Ovary (tissue), 9 donors: ENCODE measurements around the gene SLC4A1. TPM values are rescaled to one million over a fixed set of nuclear protein-coding genes. Genes with fewer than 3 reads are reported as not detected.

Experiments
- DNase-seq, 5 donors: peaks; one replicate each; pipeline ENCODE4 v3.0.0-alpha.2; 2019 to 2020
- H3K27ac ChIP-seq, 2 donors: fragments of 200-600 bp; one replicate each; pipeline versions ENCODE4 v1.5.1 to v1.8.0; 2019 to 2022
- H3K27me3 ChIP-seq: fragments of 200-600 bp; one replicate; pipeline ENCODE4 v1.8.0; 2022
- H3K36me3 ChIP-seq: fragments of 200-600 bp; sonication (generic); one replicate; pipeline ENCODE4 v1.5.1; 2019
- H3K4me1 ChIP-seq: one replicate; pipeline ENCODE4 v1.8.1; 2013; ENCODE audit warnings: mild to moderate bottlenecking, moderate library complexity; ENCODE audit not compliant: insufficient read depth
- H3K4me3 ChIP-seq: fragments of 200-600 bp; sonication (generic); one replicate; pipeline ENCODE4 v1.5.1; 2017
- H3K9me3 ChIP-seq, 2 donors: fragments of 200-600 bp in 1 of 2; sonication (generic) in 1 of 2; one replicate each; pipeline versions ENCODE4 v1.5.1 to v1.8.1; 2013 to 2019; ENCODE audit warnings: mild to moderate bottlenecking in 1 of 2, moderate library complexity in 1 of 2
- EP300 ChIP-seq: sonication (generic); formaldehyde crosslinking; IDR thresholded peaks from one replicate; pipeline ENCODE4 v1.6.1; 2017; ENCODE audit warnings: antibody characterized with exemption
- POLR2A ChIP-seq: fragments of 450-650 bp; IDR thresholded peaks from one replicate; pipeline ENCODE4 v1.6.1; 2017; ENCODE audit warnings: antibody characterized with exemption, mild to moderate bottlenecking, moderate library complexity
- WGBS, 3 donors: extraction: QIAGEN DNeasy Blood & Tissue Kit in 1 of 3; methylation state at CpG; one replicate each; pipeline versions ENCODE4 v1.1.5 to v1.1.7; 2013 to 2017; 5-methylcytosine and 5-hydroxymethylcytosine counted together
- intact Hi-C, 4 donors: fragments of 100-400 bp; cut with DNase I; formaldehyde crosslinking; loops; one replicate each; pipeline versions ENCODE4 v1.11.0 to v1.15.1; 2022 to 2023
- polyA plus RNA-seq, 2 donors: library from polyadenylated mRNA; stranded (reverse); fragments of 200-250 nt in 1 of 2; fragments of 350-450 nt in 1 of 2; fragmentation: Illumina TruSeq in 1 of 2; extraction: RNeasy Lipid Tissue Mini Kit (QIAGEN cat#74804) in 1 of 2; gene quantifications; one replicate each; pipeline ENCODE4 v1.2.3, GENCODE V29; 2013 to 2014
- total RNA-seq, 7 donors: library from RNA; depleted of rRNA in 2 of 7; stranded (reverse); fragments of >200 nt in 2 of 7; fragmentation: NEBNext Ultra II Directional in 3 of 7; extraction: Animal tissue kit (Norgen Biotek cat#: 25700) in 3 of 7; gene quantifications; one replicate each; pipeline versions ENCODE4 v1.1.0 to v1.2.4, GENCODE V29; 2016 to 2023
- TF ChIP-seq, protein P1 (sequence below), 3 donors: fragments of 450-650 bp in 2 of 3; fragments of 200-600 bp in 1 of 3; IDR thresholded peaks; one replicate each; pipeline versions ENCODE4 v1.5.1 to v1.8.0; 2016 to 2022; ENCODE audit warnings: antibody characterized with exemption in 3 of 3, mild to moderate bottlenecking in 1 of 3
- donor health status: DM: no; HTN: no; CAD: no; lungs with moderate emphysema.
- donor health status: DM: no; HTN: no; CAD: no.
- donor health status: Bipolar disorder and iron deficiency.
- donor health status: DM: yes; HTN: yes; CAD: no.
- donor health status: DM: no; HTN: no; CAD: no.
- donor health status: DM: yes; HTN: yes; CAD: no.

Gene SLC4A1
- total and polyA plus RNA-seq, 9 donors = 0.08 to 3.2 (median 0.35) TPM; not detected in 5

DNA sequence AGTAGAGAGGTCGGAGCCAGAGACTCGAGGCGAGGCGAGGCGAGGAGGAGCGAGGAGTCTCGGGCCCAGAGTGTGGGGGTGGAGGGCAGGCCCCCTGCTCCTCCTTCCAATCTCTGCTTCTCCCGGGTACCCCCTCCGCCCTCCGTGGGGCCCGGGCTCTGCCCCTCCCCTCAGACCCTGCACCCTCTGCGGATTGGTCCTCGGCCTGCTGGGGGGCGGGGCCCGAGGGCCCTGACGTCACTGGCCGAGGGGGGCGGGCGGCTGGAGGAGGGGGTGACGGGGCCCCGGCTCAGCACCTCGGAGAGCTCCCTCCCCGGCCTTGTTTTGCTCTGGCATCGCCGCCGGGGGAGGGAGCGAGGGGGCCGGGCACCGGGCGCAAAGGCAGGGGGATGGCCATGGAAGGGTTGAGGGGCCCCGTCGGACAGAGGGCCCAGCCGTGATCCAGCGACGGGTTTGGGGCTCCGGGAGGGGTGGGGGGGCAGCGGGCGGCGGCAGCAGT lies 40.4 kb upstream of the SLC4A1 start, which contains the start of gene RUNDC3A:
Gene RUNDC3A, plus strand, starts transcription at position 282 of the 499 bp plus-strand sequence. CDS start 232 bp downstream, outside the sequence.
- 0 to 1% (median 1%) methylated on average over 26 to 39 of the region's 39 CpGs for WGBS, 3 donors
- Histone ChIP-seq H3K36me3 (no peaks in the 10 kb centered on the region), H3K27me3 (no peaks in the 10 kb centered on the region), H3K9me3 (no peaks in the 10 kb centered on the region), H3K4me3 (peak within 1 kb of the TSS; percentile 23), H3K27ac (peak within 1 kb of the TSS; percentile 39 to 51), H3K4me1 (peaks cover 6% of the 10 kb centered on the region)
- no peak for TF ChIP-seq POLR2A
- TF ChIP-seq, protein P1, sequence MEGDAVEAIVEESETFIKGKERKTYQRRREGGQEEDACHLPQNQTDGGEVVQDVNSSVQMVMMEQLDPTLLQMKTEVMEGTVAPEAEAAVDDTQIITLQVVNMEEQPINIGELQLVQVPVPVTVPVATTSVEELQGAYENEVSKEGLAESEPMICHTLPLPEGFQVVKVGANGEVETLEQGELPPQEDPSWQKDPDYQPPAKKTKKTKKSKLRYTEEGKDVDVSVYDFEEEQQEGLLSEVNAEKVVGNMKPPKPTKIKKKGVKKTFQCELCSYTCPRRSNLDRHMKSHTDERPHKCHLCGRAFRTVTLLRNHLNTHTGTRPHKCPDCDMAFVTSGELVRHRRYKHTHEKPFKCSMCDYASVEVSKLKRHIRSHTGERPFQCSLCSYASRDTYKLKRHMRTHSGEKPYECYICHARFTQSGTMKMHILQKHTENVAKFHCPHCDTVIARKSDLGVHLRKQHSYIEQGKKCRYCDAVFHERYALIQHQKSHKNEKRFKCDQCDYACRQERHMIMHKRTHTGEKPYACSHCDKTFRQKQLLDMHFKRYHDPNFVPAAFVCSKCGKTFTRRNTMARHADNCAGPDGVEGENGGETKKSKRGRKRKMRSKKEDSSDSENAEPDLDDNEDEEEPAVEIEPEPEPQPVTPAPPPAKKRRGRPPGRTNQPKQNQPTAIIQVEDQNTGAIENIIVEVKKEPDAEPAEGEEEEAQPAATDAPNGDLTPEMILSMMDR (IDR thresholded peaks at IDR 0.05) = no peak
- no peak for TF ChIP-seq EP300
- intact Hi-C loops = loop anchor here in 1 of 4 donors (5.0 kb wide), 1 partner anchor 86 kb away; no protein-coding TSS in a partner anchor
- peak; percentile 88 to 97 (median 94) for DNase-seq

DNA sequence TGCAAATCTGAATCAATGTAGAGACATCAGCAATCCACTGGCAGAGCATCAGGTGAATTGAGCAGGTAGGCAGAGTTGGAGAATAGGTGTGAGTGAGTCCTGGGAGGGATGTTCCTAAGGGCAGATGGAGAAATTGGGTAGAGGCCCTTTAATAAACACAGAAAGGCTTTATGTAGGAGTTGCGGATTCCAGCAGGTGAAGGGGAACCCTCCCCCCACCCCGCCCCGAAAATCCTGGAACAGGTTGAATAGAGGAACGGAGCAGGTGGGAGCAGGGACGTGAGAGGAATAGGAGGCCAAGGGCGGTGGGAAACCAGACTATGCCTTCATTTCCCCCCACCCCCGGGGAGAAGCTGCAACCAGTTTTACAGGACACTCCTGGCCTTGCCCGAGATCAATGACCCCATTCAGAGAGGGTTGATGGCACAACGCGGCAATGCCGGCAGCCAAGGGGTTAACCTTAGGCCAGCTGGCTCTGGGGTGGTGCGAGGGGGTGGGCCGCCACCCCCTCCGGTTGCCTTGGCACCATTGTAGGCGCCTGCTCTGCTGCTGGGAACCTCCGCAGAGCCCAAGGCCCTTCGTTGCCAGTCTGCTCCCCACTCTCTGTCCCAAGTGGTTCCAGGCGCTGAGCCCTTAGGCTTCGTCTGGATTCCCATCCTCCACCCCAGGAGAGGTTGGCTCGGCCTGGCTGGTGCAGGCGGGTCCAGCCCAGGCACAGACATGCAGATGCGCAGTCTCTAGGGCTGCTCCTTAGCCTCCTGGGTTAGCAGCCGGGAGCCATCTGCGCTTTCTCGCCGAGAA lies 39.7 kb upstream of the SLC4A1 start:
- Histone ChIP-seq H3K27ac (peak overlapping the region; percentile 39 to 51), H3K9me3 (no peaks in the 10 kb centered on the region), H3K4me3 (peak overlapping the region; percentile 23), H3K4me1 (peaks cover 6% of the 10 kb centered on the region), H3K36me3 (no peaks in the 10 kb centered on the region), H3K27me3 (no peaks in the 10 kb centered on the region)
- peak; percentile 50 to 76 (median 68) for DNase-seq
- 2 to 6% (median 3%) methylated on average over 24 to 26 of the region's 26 CpGs for WGBS, 3 donors
- intact Hi-C loops = loop anchor here in 1 of 4 donors (5.0 kb wide), 1 partner anchor 85 kb away; no protein-coding TSS in a partner anchor
- TF ChIP-seq, protein P1 (IDR thresholded peaks at IDR 0.05) = no peak
- no peak for TF ChIP-seq POLR2A
- TF ChIP-seq EP300 = no peak

DNA sequence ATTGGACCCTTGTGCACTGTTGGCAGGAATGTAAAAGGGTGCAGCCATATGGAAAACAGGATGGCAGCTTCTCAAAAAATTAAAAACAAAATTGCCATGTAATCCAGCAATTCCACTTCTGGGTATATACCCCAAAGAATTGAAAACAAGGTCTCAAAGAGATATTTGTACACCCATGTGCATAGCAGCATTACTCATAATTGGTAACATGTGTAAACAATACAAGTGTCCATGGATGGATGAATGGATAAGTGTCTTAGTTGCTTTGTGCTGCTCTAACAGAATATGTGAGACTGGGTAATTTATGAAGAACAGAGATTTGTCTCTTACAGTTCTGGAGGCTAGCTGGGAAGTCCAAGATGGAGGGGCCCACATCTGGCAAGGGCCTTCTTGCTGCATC lies 36.7 kb upstream of the SLC4A1 start:
- H3K27me3 ChIP-seq = no peaks in the 10 kb centered on the region
- no peak for TF ChIP-seq POLR2A
- TF ChIP-seq, protein P1 (IDR thresholded peaks at IDR 0.05) = no peak
- TF ChIP-seq EP300 = no peak
- no peaks in the 10 kb centered on the region for H3K9me3 ChIP-seq
- DNase-seq = no peak
- H3K4me1 ChIP-seq = peaks cover 6% of the 10 kb centered on the region
- intact Hi-C loops = loop anchor here in 1 of 4 donors (5.0 kb wide), 1 partner anchor 82 kb away; no protein-coding TSS in a partner anchor
- no peak overlapping the region for H3K4me3 ChIP-seq
- no peak overlapping the region for H3K27ac ChIP-seq
- no peaks in the 10 kb centered on the region for H3K36me3 ChIP-seq

DNA sequence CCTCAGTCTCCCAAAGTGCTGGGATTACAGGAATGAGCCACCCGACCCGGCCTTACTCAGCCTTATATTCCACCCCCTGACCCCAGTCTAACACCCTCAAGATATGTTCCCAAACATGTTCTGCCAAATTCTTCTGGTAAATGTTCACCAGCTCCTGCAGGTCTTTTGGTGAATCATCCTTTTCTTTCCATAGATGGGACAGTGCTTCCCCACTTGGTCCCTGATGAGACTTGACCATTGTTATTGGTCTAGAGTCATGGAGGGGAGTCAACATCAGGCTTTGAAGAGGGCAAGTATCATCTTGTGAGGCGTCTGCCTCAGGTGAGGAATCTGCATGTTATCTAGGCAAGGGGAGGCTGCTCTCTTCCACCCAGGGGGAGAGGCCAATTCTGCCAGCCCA lies 30.0 kb upstream of the SLC4A1 start:
- no peaks in the 10 kb centered on the region for H3K9me3 ChIP-seq
- DNase-seq = no peak
- WGBS, 3 donors = 75 to 84% (median 75%) methylated on average over 3 of the region's 3 CpGs
- intact Hi-C loops = loop anchor here in 1 of 4 donors (5.0 kb wide), 1 partner anchor 1511 kb away; no protein-coding TSS in a partner anchor
- H3K4me1 ChIP-seq = no peaks in the 10 kb centered on the region
- no peak overlapping the region for H3K4me3 ChIP-seq
- no peaks in the 10 kb centered on the region for H3K36me3 ChIP-seq
- H3K27ac ChIP-seq = no peak overlapping the region
- no peaks in the 10 kb centered on the region for H3K27me3 ChIP-seq
- TF ChIP-seq POLR2A = no peak
- TF ChIP-seq EP300 = no peak
- TF ChIP-seq, protein P1 (IDR thresholded peaks at IDR 0.05) = no peak
